ENCODE measurements around the gene ARHGAP26.

Gene ARHGAP26

DNA sequence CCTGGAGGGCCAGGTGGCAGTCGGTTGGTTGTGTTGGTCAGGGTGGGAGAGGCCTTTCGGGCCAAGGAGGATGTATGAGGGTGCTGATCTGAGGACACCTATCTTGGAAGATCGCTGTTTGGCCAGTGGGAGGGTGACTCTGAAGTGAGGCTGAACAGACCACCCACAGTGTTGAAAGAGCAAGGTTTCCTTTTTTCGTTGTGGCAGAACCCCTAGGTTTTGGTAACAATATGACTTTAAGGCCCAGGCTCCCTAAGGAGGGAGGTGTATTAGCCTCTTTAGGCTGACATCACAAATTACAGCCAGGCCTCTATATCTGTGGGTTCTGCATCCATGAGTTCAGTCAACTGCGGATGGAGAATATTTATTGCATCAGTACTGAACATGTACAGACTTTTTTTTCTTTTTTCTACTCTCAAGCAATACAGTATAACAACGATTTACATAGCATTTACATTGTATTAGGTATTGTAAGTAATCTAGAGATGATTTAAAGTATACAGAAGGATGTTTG is 86.1 kb downstream of the ARHGAP26 start:
- no peak for DNase-seq

DNA sequence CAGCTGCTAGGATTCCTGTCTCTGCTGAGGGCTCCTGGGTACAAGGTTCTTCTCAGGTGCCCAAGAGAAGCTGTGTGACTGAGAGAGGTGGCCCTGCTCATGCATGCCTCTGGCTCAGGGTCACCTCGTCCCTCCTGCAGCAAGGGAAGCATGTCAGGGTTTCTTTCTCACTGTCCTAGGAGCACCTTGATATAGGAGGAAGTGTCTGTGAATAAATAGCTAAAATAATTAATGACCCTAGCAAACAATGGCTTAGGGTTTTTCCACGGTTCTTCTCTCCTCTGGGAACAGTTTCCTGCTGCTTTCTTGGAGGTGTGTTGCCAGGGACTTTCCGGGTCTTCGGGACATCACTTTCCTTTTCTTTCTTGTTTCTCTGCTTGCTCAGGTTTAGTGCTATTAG is 87.2 kb downstream of the ARHGAP26 start:
- no peak for DNase-seq

DNA sequence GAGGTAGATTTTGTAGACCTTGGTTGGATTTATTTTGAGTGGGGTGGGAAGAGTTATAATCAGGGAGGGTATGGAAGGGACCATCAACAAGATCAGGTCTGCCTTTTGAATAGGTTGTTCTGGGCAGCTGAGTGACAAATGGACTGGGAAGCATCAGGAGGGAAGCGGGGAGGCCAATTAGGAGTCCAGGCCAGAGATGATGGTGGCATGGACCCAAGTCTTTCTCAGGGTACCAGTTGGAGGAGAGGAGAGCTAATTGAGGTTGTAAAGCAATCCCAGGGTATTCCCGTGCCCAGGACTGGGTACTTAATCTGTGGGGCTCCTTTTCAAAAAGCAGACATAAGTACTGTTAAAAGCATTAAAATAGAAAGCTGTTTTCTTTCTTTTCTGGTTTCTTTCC is 88.9 kb downstream of the ARHGAP26 start:
- no peak for DNase-seq

DNA sequence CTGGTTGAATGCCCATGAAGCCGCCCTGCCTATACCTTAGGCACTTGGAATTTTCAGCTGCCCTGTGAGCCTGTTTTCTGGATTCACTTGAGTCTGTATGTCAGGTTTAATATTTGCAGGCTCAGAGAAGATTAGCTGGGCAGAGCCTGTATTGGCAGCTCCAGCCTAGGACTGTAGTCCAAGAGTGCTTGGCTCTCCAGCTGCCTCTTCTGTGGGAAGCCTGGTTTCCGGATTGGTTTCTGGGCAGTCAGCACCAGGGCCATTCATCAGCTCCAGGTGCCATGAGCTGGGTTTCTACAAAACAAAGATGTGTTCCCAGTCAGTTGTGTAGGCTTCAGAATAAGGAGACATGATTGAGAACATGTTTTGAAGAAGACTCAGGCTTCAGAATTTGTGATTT is 90.1 kb downstream of the ARHGAP26 start:
- no peak for DNase-seq

DNA sequence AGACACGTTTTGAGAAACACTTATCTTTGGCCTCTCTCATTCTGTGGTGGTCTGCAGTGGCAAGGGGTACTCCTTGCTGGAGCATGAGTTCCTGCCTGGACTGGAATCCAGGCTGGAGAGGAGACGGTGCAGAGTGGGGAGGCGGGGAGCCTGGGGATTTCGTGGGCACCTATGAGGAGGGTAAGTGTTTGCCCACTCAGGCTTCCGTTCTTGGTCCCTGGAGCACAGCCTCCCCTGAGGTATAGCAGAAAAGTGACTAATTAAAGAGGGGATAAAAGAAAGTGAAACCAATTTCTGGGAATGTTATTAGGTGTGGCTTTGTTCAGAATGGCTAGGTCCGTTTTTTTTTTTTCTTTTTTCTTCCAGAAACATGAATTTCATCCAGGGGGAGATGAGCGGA is 90.8 kb downstream of the ARHGAP26 start:
- DNase-seq, result no peak

GRCh38 chr5:142862594-142862993 is 92.4 kb downstream of the ARHGAP26 start:
- no peak for DNase-seq

DNA sequence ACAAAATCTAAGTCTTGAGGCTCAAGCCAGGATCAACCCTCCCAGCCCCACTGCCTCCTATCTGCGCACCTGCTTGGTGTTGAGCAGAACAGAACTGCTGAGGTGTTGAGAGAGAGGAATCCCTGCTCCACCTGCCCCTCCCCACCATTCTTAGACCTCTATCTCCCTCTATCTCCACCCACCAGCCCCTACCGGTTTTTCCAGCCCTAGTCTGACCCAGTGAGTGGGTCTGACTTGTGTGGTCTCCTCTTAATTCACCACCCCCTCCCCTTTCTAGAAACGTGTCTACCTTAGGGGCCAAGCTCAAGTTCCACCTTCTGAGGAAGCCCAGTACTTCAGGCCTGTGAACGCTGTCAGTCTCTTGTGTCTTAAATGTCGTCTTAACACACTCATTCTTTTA is 93.7 kb downstream of the ARHGAP26 start:
- no peak for DNase-seq

GRCh38 chr5:142864290-142865260 is 94.4 kb downstream of the ARHGAP26 start:
- DNase-seq, result no peak

- DNase-seq, result no peak
These were observed 95.5 kb downstream of the ARHGAP26 start for GRCh38 chr5:142865631-142866030.

DNA sequence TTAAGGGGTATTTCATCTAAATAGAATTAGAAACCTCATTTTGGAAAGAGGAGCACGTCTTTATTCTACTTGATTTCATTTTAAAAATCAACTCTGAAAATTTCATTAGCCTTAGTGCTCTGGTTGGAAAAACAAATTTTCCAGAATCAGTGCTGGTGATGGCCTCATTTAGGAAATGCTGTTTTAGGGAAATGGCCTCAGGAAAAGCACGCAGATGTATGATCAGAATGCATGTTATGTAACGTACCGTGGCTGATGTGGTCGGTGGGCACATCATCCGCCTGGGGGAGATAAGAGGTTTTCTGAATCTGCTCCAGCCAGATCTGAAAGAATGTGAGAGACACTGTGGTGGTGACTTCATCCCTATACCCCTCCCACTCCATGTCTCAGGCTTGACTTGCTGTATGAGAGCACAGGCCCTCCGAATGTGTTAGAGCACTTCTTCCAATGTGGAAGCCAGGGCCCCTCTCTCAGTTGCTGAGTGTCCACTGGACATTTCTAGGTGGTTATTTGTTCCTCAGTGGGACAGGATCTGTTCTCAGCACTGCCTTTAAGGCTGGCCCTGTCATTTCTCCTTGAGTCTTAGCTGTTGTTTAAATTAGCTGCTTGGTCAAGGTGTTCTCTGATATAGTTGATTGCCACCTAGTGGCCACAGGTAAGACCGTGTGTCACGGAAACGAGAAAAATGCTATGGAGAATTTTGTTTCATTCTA is 96.5 kb downstream of the ARHGAP26 start:
- peak; percentile 26 for DNase-seq

- peak; percentile 71 for DNase-seq
These were observed 99.7 kb downstream of the ARHGAP26 start for GRCh38 chr5:142869886-142870285.

DNA sequence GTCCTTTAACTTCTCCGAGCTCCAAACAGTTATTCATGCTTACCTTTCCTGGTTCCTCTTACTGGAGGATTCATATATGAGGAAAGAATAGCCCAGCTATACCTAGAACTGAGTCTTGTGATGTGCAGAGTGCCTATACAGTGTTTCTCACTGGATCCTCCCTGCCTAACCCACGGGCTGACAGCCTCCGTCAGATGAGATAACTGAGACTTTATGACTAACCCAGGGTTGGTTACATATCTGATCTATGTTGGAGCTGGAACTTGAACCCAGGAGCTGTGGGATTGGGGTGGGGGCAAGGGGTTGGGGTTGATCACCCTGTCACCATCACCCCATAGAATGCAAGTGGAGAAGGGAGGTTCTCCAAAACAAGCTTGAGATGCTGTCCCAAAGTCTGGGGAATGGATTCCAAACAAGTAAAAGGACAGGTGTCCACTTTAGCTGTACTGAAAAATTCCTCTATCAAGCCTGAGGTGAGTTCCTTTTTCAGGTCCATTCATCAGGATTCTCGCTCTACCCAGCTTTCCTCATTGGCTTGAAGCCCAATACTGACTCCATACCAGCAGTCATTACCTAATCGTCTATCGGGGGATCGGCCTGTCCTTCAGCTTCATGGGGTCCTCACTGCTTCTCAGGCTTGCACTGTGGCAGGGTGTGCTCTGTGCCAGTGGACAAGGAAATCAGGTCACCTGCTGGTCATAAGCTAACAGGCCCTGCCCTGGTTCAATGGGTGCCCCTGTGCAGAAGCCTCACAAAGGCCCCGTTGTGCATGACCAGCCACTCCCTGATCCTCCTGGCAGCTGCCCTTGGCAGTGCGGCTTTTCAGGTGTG is 100.6 kb downstream of the ARHGAP26 start:
- no peak for DNase-seq

DNA sequence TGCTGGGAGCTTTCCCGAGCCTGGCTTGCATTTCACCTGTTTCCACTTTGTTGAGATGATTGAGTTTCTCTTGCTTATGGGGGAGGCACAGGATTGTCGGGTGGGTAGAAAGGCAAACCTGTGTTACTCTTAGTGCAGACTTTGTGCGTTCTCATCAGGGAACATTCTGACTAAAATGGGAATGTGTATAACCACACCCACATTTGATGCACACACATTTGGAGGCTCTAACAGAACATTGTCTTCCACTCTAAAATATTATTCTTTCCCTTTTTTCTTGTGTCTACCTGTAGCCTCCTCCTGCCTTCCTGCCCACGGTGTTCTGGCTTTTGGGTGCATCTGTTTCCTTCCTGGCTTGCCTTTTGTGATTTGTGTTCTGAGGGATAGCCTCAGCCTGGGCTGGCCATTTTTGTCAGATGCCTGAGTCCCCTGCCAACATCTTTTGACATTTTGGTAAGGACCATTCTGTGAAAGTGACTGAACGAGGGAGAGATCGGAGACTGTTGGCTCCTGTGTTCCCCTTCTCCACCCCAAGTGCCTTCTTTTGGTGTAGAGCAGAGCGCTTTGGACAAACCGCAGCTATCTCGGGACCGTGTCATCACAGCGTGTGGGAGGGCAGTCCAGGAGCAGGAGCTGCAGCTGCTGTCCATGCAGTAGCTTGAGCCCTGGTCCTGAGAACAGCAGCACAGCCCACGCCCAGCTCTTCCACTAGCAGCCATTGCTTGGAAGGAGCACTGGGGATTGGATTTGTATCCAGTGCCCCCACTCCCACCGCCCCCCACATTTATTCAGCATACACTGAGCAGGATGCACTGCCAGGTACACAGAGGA is 101.4 kb downstream of the ARHGAP26 start:
- DNase-seq, result no peak

- no peak for DNase-seq
These were observed 102.0 kb downstream of the ARHGAP26 start for GRCh38 chr5:142872217-142872616.

DNA sequence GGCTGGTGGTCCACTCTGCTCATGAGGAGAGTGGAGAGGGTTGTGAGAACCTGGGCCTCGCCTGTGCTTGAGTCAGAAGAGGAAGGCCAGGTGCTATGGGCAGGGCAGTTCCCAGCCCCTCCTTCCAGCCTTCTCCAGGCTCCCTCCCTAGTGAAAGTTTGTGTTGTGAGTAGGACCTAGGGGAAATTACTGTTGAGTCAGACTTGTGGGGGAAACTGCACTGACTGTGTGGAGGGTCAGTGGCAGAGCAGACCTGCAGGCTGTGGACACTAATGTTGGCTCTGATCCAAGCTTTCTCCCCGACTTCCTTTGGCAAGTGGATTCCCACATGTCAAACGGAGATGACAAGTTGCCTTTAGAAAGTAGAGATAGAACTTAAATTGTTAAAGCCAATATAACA is 102.6 kb downstream of the ARHGAP26 start:
- no peak for DNase-seq

GRCh38 chr5:142873831-142874230 is 103.7 kb downstream of the ARHGAP26 start:
- no peak for DNase-seq

DNA sequence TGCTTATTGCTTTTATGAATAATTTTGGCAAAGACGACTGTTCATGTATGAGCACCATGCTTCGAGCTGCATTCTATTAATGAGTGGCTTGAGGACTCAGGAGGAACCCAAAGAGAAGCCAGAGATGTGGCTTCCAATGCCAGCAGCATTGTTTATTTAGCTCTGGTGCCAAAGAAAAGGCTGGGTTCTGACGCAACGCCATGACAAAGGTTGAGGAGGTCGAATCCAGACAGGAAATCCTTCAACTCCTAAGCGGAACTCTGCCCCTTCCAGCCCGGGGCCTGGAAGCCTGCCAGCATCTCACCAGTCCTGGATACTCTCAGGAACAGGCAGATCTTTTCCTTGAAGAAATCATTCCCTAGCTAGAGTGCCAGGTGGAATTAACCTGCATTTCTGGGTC is 104.4 kb downstream of the ARHGAP26 start:
- no peak for DNase-seq

DNA sequence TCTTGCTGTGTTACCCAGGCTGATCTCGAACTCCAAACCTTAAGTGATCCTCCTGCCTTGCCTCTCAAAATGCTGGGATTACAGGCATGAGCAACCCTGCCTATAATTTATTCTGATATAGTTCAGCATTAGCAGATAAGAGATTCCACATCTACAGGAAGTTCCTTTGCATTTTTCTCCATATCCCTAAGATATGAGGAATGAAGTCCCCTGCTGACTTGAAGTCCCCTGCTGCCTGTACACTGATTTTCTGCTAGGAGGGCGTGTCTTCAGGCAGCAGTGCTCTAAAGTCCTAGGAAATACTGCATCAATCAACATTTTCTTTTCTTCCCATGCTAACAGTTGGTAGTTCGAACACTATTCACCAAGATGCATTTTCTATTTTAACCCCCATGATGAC is 105.8 kb downstream of the ARHGAP26 start:
- DNase-seq, result no peak

DNA sequence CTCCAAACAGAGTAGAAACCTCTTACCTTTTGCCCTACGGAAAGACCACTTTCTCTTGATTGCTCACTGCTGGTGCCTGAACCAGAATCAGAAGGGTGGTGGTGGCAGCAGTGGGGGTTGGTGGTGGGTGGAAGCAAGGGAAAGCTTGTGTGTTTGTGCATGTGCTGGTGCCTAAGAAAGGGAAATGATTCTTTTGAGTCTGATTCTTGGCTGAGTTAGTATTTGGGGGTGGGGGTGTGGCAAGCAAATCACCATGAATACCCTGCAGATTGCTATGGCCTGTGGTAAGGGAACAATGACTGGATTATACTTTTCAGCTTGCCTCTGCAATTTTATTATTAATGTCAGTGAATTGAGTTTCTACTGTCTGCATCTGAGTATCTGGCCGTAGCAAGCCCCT is 106.6 kb downstream of the ARHGAP26 start:
- DNase-seq, result no peak

DNA sequence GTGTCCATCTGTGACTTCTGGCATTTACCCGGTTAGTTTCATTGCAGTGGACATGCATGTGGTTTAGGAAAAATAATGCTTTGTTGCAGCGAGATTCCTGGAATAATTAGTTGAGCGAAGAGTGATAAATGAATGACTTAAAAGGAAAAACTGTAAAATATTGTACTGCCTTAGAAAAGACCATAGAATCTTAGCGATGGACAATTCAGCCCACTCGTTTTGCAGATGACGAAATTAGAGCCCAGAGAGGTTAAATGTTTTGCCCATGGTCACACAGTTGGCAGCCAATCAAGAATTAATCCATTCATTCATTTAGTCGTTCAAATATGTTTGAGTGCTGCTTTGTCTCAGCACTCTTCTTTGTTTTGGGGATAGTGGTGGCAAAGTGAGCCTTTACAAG is 107.9 kb downstream of the ARHGAP26 start:
- DNase-seq, result no peak

DNA sequence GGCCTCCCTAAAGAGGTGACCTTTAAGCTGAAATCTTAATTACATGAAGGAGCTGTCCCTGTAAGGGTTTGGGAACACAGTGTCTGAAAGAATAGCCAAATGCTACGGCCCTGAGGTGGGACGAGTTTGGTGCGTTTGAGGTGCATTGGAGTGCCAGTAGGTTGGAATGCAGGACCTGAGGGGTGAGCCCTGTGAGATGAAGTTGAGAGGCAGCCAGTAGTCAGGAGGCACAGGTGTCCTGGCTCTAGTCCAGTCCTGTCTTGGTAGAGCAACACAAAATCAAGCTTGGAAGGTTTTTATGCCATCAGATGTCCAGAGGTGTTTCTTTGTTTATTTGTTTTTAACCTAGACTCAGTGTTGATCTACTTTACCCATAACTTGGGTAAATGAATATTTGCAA is 108.5 kb downstream of the ARHGAP26 start:
- no peak for DNase-seq
